HepG2 (cell line): ENCODE results near the gene SCAF4.

Experiments
- FOXA3 ChIP-seq: IDR thresholded peaks from 2 replicates; pipeline ENCODE4 v1.6.1; 2016; ENCODE audit warnings: missing genetic modification reagents, missing compliant biosample characterization
- PHF8 ChIP-seq: sonication (generic); formaldehyde crosslinking; IDR thresholded peaks from 2 replicates; pipeline ENCODE4 v1.5.0; 2020; ENCODE audit warnings: missing genetic modification reagents
- POLR2AphosphoS5 ChIP-seq: IDR thresholded peaks from 2 replicates; pipeline ENCODE4 v1.6.1; 2012; ENCODE audit warnings: low read depth, low read length
- TBX3 ChIP-seq: fragments of 450-650 bp; IDR thresholded peaks from 2 replicates; pipeline ENCODE4 v1.6.1; 2017; ENCODE audit warnings: antibody characterized with exemption, mild to moderate bottlenecking, inconsistent platforms, borderline replicate concordance
- ZKSCAN1 ChIP-seq: fragments of 150-350 bp; IDR thresholded peaks from 2 replicates; pipeline ENCODE4 v1.6.1; 2014; ENCODE audit warnings: low read length
- ZNF451 ChIP-seq: sonication (generic); formaldehyde crosslinking; IDR thresholded peaks from 2 replicates; pipeline ENCODE4 v1.5.0; 2020; ENCODE audit warnings: mild to moderate bottlenecking, missing genetic modification reagents
- ZNF644 ChIP-seq: IDR thresholded peaks from 2 replicates; pipeline ENCODE4 v1.6.1; 2016; ENCODE audit warnings: low read depth
- TF ChIP-seq, protein P1 (sequence below): sonication (generic); formaldehyde crosslinking; IDR thresholded peaks from 2 replicates; pipeline ENCODE4 v1.8.1; 2023; ENCODE audit warnings: missing genetic modification reagents, mild to moderate bottlenecking, borderline replicate concordance

DNA sequence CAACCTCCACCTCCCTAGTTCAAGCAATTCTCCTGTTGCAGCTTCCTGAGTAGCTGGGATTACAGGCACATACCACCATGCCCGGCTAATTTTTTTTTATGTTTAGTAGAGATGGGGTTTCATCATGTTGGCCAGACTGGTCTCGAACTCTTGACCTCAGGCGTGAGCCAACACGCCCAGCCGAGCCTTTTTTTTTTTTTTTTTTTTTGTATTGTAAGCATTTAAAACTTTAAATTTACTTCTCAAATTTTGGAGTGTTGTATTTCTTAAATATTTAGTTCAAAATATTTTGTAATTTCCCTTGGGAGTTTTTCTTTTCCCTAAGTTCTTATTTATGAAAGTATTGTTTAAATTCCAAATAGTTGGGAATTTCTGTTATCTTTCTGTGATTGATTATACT, 9.2 kb upstream of the SCAF4 start:
- no peak for TF ChIP-seq POLR2AphosphoS5
- TF ChIP-seq, protein P1, sequence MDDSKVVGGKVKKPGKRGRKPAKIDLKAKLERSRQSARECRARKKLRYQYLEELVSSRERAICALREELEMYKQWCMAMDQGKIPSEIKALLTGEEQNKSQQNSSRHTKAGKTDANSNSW (CRISPR knock-in tag): no peak
- no peak for TF ChIP-seq FOXA3
- TF ChIP-seq PHF8 (CRISPR knock-in tag): no peak
- no peak for TF ChIP-seq ZNF451 (CRISPR knock-in tag)
- TF ChIP-seq ZKSCAN1: no peak
- TF ChIP-seq TBX3: no peak
- TF ChIP-seq ZNF644: no peak
